Measurements from ENCODE around the gene MPP1. TPM values are rescaled to one million over a fixed set of nuclear protein-coding genes. Genes with fewer than 3 reads are reported as not detected.

Gene MPP1
- total RNA-seq, 1 experiment from 2014 or later = 69.5 TPM

DNA sequence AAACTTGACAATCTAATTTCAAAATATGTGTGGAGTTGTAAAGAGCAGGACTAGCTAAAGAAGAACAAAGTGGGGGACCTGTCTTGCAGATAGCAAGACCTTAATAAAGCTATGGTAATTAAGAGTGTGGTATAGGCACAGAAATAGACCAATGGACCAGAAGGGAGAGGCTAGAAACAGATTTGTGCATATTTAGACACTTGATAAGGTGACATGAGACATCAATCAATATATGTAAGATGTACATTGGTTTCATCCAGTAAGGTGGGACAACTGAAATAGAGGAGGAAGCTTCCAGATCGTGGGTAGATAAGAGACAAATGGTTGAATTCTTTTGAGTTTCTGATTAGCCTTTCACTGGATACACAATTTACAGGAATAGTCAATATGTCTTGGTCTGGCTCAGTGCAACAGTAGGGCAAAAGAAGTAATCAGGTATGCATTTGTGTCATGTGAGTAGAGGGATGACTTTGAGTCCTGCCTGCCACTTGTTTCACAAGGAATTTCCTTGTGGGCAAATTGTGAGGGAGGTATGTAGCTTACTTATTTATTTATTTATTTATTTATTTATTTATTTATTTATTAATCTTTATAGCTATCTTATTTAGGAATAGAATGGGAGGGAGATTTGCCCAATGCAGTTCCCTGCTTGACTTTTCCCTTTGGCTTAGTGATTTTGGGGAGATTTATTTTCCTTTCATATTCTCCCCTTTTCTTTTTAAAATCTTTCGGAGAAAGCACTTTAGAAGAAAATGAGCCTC is 7.2 kb upstream of the MPP1 start:
- DNase-seq (ENCODE audit: low read depth) = no peak

DNA sequence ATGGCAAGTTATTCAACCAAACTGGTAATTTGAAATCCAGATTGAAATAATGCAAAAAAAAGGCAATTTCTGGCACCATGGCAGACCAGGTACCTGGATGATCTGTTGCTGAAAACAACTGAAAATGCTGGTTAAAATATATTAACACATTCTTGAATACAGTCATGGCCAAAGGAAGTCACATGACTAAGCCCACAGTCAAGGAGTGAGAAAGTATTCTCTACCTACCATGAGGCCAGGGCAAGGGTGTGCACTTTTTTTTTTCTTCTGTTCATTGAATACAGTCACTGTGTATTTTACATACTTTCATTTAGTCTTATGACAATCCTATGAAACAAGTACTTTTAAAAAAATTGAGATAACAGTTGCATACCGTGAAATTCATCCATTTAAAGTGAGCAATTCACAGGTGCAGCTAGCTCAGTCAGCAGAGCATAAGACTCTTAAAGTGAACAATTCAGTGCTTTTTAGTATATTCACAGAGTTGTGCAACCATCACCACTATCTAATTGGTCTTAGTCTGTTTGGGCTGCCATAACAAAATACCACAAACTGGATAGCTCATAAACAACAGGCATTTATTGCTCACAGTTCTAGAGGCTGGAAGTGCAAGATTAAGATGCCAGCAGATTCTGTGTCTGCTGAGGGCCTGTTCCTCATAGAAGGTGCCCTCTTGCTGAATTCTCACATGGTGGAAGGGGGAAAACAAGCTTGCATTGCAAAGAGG is 4.8 kb upstream of the MPP1 start:
- peak; percentile 53 for DNase-seq (ENCODE audit: low read depth)

DNA sequence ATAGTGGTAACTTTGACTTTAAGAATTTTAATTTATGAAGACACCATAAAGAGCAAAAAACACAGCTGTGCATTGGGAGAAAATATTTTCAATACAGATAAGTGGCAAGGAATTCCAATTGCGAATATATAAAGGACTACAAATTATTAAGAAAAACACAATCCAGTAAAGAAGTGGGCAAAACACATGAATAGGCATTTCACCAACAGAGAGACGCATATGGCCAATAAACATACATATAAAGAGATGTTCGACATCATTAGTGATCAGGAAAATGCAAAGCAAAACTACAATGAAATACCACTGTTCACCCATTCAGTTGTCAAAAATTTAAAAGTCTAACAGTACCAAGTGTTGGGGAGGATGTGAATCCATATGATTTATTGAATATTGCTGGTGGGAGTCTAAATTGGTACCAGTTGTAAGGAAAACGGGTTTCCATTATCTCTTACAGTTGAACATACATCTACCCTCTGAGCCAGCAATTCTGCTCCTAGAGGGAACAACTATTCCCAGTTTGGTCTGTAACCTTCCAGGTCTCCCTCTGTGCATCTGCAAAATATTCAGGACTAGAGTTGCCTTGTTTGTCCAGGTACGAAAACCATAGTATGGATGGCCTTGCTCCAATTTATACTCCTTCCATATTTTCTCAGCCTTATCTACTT is 1.7 kb upstream of the MPP1 start:
- DNase-seq (ENCODE audit: low read depth) = no peak

DNA sequence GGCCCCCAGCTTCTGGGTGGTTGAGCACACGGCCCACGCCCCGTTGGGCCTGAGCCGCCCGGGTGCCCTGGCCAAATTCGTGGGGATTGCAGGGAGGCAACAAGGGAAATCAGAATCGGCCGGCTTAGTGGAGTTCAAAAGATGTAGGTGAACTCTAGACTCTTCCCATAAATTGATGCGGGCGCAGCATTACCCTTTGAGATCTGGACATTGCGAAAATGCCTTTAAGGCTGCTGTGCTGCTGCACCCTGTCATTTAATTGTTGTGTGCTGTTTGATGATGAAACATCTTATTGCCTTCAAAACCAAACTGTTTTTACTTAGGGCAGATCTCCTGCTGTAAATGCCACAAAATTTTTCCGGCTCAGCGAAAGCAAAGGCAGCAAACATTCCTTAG is 409 bp upstream of the MPP1 start:
- DNase-seq (ENCODE audit: low read depth) = peak; percentile 55

GRCh38 chrX:154804261-154804956 is 876 bp downstream of the MPP1 start:
- DNase-seq (ENCODE audit: low read depth) = peak; percentile 59

DNA sequence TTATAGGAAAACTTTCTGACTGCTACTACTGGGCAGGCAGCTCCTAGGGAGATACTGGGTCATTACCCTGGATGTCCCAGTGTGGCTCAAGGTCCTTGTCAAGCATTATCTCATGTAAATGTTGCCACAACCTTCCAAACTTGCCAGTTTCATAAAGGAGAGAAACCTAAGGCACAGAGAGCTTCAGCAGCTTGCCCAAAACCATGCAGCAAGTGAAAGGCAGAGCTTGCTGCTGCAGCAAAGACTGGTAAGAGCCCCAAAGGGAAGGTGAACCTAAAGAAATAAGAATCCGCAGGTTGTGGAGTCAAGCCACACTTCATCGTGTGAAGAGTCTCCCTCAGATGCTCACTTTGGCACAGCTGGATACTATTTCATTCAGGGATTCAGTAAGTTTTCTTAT is 2.3 kb downstream of the MPP1 start:
- no peak for DNase-seq (ENCODE audit: low read depth)

- DNase-seq (ENCODE audit: low read depth) = no peak
These were observed 4.6 kb downstream of the MPP1 start for GRCh38 chrX:154800478-154801210.

DNA sequence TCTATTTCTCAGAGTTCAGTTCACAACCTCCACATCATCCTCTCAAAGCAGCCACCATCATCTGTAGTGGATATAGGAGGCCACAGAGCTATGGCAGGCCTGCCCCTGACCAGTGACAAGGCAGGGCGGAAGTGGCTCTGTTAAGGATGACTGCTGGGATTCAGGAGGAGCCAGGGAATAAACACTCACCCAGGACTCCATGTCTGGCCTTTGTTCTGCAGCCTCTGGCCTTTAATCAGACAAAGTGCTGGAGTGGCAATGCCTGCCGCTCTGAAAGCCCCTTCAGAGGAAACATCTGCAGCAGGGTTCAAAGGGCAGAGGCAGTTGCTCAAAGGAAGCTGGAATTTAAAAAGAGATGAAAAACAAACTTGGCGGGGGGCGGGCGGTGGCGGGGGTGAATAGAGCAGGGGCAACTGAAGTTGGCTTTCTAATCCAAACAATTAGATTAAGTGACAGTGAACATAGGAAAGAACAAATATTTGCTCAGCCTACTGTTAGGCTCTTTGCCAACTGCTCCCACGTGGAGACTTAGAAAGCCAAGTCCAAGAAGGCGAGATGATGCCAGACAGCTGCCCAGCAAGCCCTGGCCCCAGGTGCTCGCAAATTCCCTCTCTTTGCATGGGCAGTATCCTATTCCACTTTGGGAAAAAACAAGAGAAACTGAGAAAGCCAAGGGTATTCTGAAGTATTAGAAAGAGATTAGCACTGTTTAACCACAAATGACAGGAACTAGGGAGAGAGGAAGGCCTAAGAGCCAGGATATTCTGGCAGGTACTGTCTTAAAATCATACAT is 5.5 kb downstream of the MPP1 start:
- peak; percentile 54 for DNase-seq (ENCODE audit: low read depth)

GRCh38 chrX:154797006-154797405 is 8.3 kb downstream of the MPP1 start:
- DNase-seq (ENCODE audit: low read depth) = peak; percentile 67

GRCh38 chrX:154795016-154795415 is 10.3 kb downstream of the MPP1 start:
- no peak for DNase-seq (ENCODE audit: low read depth)

DNA sequence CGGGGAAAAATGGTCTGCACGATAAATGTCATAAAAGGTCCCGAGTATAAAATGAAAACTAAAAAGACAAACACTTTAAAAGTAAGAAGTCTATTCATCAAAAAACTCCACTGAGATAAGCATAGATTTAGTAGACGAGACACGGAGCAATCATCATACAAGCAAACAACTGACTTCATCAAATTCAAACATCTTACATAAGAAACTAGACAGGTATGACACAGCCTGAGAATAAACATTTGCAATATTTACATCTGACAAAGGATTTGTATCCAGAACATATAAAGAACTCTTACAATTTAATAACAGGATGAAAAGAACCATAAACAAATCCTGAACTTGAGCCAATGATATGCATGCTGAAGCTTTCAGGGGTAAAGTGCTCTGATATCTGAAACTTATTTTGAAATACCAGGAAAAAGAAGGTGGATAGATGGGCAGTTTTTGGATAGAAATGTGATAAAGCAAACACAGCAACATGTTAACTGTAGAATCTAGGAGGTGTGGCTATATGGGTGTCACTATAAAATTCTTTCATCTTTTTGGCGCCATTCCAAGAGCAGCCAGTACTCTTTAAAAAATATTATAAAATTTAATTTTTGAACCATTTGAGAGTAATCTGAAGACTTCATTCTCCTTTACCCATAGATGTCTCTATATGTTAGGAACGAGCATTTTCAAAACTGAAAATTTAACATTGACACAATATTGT is 12.0 kb downstream of the MPP1 start:
- DNase-seq (ENCODE audit: low read depth) = no peak

DNA sequence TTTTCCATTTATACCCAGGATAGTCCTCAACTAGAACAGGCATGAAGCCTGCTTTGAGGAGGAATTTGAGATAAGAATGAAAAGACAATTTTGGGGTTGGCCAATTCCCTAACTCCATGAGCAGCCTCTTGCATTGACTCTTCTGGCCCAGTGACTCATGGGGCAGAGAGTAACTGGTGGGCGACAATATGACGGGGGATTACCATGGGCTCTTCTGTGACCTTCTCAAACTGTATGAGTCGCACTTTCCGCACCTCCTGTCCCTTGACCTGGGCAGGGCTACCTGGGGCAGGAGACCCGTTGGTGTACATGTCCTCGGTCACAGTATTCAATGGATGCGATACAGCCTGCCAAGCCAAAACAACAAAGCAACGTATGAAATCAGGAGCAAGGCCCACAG is 13.3 kb downstream of the MPP1 start:
- no peak for DNase-seq (ENCODE audit: low read depth)

DNA sequence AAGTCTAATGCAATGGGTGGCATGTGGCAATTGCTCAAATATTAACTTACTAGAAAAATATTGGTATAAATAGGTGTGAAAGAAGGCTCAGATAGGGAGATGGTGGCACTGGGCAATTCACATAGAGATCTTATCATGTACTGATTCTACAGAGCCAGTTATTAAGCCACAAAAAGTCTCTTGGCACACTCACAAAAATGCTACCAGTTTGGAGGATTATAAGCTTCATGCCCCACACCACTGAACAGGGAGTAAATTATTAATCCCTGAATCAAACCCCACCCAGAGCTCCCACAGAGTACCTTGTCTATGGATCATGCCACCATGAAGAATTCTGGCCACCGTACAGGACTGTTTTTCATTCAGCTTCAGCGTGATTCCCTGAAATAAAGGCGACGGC is 13.8 kb downstream of the MPP1 start:
- DNase-seq (ENCODE audit: low read depth) = no peak

DNA sequence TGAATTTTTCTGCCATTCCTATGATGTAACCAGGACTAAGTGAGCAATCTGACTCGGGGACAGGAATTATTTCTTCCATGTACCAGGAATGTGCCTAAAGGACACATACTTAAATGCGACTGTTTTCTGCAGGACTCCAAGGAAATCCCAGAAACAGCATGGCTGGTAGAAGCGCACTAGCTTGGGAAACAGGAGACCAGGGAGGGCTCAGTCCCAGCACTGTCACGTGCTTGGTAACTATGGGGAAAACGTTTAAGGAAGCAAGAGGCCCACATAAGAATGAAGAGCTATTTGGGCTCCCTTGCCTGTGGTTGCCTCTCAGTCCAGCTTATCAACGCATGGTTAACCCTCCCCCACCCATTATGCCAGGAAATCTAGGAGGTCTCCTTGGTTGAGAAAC is 19.6 kb downstream of the MPP1 start:
- no peak for DNase-seq (ENCODE audit: low read depth)

DNA sequence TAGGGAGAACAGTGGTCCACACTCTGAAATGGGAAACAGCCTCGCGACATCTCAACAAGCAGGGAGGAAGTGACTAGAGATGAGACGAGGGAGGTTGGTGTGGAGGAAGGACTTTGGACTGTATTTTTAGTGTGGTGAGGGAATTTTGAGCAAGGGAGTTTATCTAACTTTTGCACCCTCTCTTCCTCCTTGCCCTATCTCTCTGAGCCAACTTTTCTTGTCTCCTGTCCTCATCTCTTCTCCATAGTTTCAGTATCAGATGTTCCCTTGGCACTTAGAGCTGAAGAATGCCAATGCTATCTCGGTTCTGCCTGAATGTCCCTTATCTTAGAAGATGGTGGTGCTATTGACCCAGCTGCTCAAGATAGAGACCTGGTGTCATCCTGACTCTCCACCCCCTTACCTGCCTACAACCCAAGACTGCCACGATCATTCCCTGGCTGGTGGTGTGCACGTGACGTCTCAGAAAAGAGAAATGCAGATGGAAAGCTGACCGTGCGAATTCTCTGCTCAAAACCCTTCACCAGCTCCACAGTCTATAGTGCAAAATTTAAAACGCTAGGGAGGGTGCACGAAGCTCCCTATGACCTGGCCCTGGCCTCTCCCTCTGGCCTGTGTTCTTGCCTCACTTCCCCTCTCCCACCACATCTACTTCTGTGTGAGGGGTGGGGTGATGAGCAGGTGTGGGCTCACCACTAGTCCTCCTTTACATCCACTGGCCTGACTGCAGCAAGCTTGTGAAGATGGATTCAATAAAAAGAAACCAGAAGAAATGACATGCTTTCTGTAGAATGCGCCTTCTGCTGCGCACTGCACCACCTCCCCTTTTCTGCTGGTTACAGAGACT is 20.9 kb downstream of the MPP1 start:
- no peak for DNase-seq (ENCODE audit: low read depth)

- DNase-seq (ENCODE audit: low read depth) = no peak
These were observed 24.3 kb downstream of the MPP1 start for GRCh38 chrX:154780968-154781367.

DNA sequence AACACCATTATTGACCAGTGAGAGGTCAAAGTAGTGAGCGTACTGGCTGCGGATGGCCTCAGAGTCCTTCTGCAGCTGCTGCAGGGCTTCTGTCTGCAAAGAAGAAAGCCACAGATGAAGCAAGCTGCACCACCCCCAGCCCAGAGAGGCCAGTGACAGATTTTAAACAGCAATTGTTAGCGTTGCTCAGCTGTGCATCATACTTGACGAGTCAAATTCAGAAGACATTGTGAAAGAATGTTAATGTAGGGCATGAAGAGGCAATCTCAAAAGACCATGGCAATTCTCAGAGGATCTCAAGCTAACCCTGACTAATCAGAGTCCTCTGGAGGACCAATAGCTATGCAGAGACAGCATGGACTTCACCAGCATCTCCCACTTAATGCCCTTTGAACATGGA is 26.0 kb downstream of the MPP1 start:
- DNase-seq (ENCODE audit: low read depth) = peak; percentile 15

DNA sequence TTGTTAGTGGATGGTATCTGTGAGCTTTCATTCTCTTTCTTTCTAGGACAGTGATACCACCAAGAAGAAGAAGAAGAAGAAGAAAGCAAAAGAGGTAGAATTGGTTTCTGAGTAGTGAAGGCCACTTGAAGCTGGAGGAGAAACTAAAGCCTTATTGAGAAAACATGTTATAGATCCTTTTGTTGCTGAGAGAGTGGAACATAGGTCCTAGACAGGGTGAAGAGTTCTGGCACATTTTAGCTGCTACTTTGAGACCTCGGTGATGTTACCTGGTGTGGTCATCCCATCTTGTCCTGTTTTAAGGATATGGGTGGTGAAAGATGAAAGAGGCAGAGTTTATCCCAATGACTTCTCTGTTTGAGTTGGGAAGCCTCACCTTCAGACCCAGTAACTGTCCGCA is 28.5 kb downstream of the MPP1 start:
- DNase-seq (ENCODE audit: low read depth) = no peak

Data from M059J (cell line).